Measurements from ENCODE around the gene PRG3. TPM values are rescaled to one million over a fixed set of nuclear protein-coding genes. Genes with fewer than 3 reads are reported as not detected.

The PRG3 gene
- total and polyA plus RNA-seq, 2 experiments from 2014 or later = not detected

- H4K20me1 ChIP-seq (ENCODE audit: insufficient read depth, poor library complexity, severe bottlenecking) = no peaks in the 10 kb centered on the region
Observed at GRCh38 chr11:57330029-57330428, 50.9 kb downstream of the PRG3 start.

DNA sequence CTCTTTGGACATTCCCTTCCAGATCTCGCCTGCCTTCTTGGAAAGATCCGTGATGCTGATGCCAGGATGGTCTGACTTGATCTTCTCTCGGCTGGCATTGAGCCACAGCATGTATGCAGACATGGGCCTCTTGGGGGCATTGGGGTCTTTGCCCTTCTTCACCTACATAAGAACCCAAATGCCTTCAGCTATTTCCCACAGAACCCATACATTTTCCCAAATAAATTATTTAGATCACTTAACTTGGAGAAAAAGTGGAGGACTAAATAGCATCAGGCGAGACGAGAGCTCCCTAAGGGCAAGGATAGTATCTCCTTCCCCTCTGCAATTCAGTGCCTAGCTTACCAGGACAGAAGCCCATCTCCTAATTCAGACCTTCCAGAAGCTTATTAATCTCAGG lies 53.2 kb downstream of the PRG3 start:
- WGBS (ENCODE audit: low lambda C conversion rate, missing lambda C conversion rate) = 100% methylated on average over 5 of the region's 5 CpGs
- peaks cover 23% of the 10 kb centered on the region for H3K4me1 ChIP-seq (ENCODE audit: insufficient read depth)
- DNase-seq (ENCODE audit: low spot score) = no peak
- no peaks in the 10 kb centered on the region for H3K9me3 ChIP-seq (ENCODE audit: low read depth)
- no peaks in the 10 kb centered on the region for H3K27me3 ChIP-seq
- peaks cover 18% of the 10 kb centered on the region for H3K79me2 ChIP-seq
- H3K36me3 ChIP-seq (replicated peaks; ENCODE audit: insufficient read depth, low read depth) = no peaks in the 10 kb centered on the region
- TF ChIP-seq EZH2 (IDR thresholded peaks at IDR 0.05; ENCODE audit: borderline replicate concordance) = no peak
- no peak overlapping the region for H3K4me3 ChIP-seq
- H2AFZ ChIP-seq = no peak overlapping the region
- H4K20me1 ChIP-seq (ENCODE audit: insufficient read depth, poor library complexity, severe bottlenecking) = no peaks in the 10 kb centered on the region
- H3K9me2 ChIP-seq (replicated peaks; ENCODE audit: insufficient read depth) = no peaks in the 10 kb centered on the region
- no peak overlapping the region for H3K27ac ChIP-seq
- H3K4me2 ChIP-seq = no peak overlapping the region

More at GRCh38 chr11:57330029-57330428, 50.9 kb downstream of the PRG3 start:
- no peak for TF ChIP-seq EZH2phosphoT487 (IDR thresholded peaks at IDR 0.05; ENCODE audit: low read depth, severe bottlenecking, unreplicated experiment)
- no peak for TF ChIP-seq CTCF (IDR thresholded peaks at IDR 0.05; ENCODE audit: poor library complexity)
- TF ChIP-seq EZH2 (IDR thresholded peaks at IDR 0.05; ENCODE audit: borderline replicate concordance) = no peak
- no peaks in the 10 kb centered on the region for H3K36me3 ChIP-seq (replicated peaks; ENCODE audit: insufficient read depth, low read depth)
- peaks cover 25% of the 10 kb centered on the region for H3K4me1 ChIP-seq (ENCODE audit: insufficient read depth)
- no peak overlapping the region for H3K4me3 ChIP-seq
- no peaks in the 10 kb centered on the region for H3K9me2 ChIP-seq (replicated peaks; ENCODE audit: insufficient read depth)
- no peak for DNase-seq (ENCODE audit: low spot score)
- H3K9me3 ChIP-seq (ENCODE audit: low read depth) = no peaks in the 10 kb centered on the region
- no peaks in the 10 kb centered on the region for H3K27me3 ChIP-seq
- H2AFZ ChIP-seq = no peak overlapping the region
- no peak overlapping the region for H3K27ac ChIP-seq
- peaks cover 23% of the 10 kb centered on the region for H3K79me2 ChIP-seq
- 98% methylated on average over 9 of the region's 9 CpGs for WGBS (ENCODE audit: low lambda C conversion rate, missing lambda C conversion rate)
- no peak overlapping the region for H3K4me2 ChIP-seq

Other genes starting within 250 kb of the PRG3 start
- 0.10 TPM in 1 of 2 replicates, not detected in the other for gene LRRC55, start 199.2 kb downstream of the PRG3 start, total RNA-seq
- not detected in 2 replicates for gene LRRC55, start 199.2 kb downstream of the PRG3 start, polyA plus RNA-seq
- gene APLNR, start 143.9 kb downstream of the PRG3 start, total RNA-seq = 0.48 and 1.9 TPM in 2 replicates
- gene APLNR, start 143.9 kb downstream of the PRG3 start, polyA plus RNA-seq = 3.3 and 3.9 TPM in 2 replicates
- gene TNKS1BP1, start 56.2 kb downstream of the PRG3 start, total RNA-seq = 30.7 and 54.9 TPM in 2 replicates
- 104 and 114 TPM in 2 replicates for gene TNKS1BP1, start 56.2 kb downstream of the PRG3 start, polyA plus RNA-seq
- 64.6 and 68.6 TPM in 2 replicates for gene SSRP1, start 45.3 kb downstream of the PRG3 start, total RNA-seq
- 34.0 and 42.3 TPM in 2 replicates for gene SSRP1, start 45.3 kb downstream of the PRG3 start, polyA plus RNA-seq
- gene P2RX3, start 42.8 kb downstream of the PRG3 start, total RNA-seq = 0.16 TPM in 1 of 2 replicates, not detected in the other
- gene P2RX3, start 42.8 kb downstream of the PRG3 start, polyA plus RNA-seq = not detected in 2 replicates
- gene PRG2, start 9.5 kb upstream of the PRG3 start, total RNA-seq = not detected in 2 replicates
- gene PRG2, start 9.5 kb upstream of the PRG3 start, polyA plus RNA-seq = not detected in 2 replicates
- gene SLC43A3, start 46.0 kb upstream of the PRG3 start, total RNA-seq = 10.5 and 19.3 TPM in 2 replicates
- gene SLC43A3, start 46.0 kb upstream of the PRG3 start, polyA plus RNA-seq = 13.5 and 20.7 TPM in 2 replicates
- gene RTN4RL2, start 79.4 kb upstream of the PRG3 start, total RNA-seq = 1.4 and 2.4 TPM in 2 replicates
- 5.8 and 10.6 TPM in 2 replicates for gene RTN4RL2, start 79.4 kb upstream of the PRG3 start, polyA plus RNA-seq
- 40.4 and 42.2 TPM in 2 replicates for gene SLC43A1, start 134.6 kb upstream of the PRG3 start, total RNA-seq
- 23.4 and 39.5 TPM in 2 replicates for gene SLC43A1, start 134.6 kb upstream of the PRG3 start, polyA plus RNA-seq
- gene TIMM10, start 149.6 kb upstream of the PRG3 start, total RNA-seq = 23.3 and 31.2 TPM in 2 replicates
- 84.0 and 99.4 TPM in 2 replicates for gene TIMM10, start 149.6 kb upstream of the PRG3 start, polyA plus RNA-seq
- not detected in 2 replicates for gene SMTNL1, start 156.4 kb upstream of the PRG3 start, total RNA-seq
- 0.19 TPM in 1 of 2 replicates, not detected in the other for gene SMTNL1, start 156.4 kb upstream of the PRG3 start, polyA plus RNA-seq
- gene UBE2L6, start 186.5 kb upstream of the PRG3 start, total RNA-seq = 40.6 and 45.7 TPM in 2 replicates
- gene UBE2L6, start 186.5 kb upstream of the PRG3 start, polyA plus RNA-seq = 109 and 113 TPM in 2 replicates
- 123 and 129 TPM in 2 replicates for gene SERPING1, start 216.5 kb upstream of the PRG3 start, total RNA-seq
- 445 and 476 TPM in 2 replicates for gene SERPING1, start 216.5 kb upstream of the PRG3 start, polyA plus RNA-seq

Data from hepatocyte (in vitro differentiated cells).